ENCODE results near the gene SKIDA1.
"Not testable (repeated sequence)": the region's sequence is repeated elsewhere in the genome, so short reads cannot be mapped to it uniquely, and the experiment has no call there.

The SKIDA1 gene

DNA sequence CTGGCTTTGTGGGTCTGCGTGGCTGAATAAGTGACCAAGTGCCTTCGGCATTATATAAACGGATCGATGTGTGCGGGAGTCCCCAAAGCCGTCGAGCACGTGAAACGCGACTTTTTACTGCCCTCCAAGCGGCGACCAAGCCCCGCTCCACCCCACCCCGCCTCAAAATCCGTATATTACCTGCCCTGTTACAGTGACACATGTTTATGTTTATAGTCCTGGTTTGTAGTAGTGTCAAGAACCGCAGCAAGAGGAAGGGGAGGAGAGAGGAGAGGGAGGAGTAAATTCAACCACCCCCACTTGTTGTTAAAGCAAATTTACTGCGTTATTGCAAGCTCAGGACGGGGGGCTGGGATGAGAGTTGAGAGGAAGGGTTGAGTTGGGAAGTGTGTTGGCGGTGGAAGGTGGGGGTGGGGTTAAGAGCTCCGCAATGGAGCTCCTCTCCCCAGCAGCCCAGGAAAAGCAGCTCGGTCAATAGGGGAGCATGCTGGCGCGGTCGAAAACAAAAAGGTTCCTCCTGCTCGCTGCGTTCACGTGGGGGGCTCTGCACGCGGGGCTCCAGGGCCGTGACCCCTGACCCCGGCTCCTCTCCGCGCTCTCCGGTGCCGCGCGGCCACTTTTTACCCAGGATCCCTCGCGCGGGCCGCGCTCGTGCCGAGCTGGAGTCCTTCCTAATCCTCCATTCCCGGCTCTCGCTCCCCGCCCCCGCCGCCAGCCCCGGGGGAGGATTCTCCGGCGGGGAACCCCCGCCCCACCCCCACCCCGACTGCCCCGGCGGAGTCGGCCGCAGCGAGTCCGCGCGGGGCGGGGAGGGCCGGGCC lies at the start of gene SKIDA1:
Gene SKIDA1, minus strand, starts transcription at position 316 of the 821 bp plus-strand sequence. CDS start 7,860 bp downstream, outside the sequence.
- H3K4me3 ChIP-seq (ENCODE audit: low read depth, low read length), result peak within 1 kb of the TSS; percentile 83
- TF ChIP-seq, protein P1, sequence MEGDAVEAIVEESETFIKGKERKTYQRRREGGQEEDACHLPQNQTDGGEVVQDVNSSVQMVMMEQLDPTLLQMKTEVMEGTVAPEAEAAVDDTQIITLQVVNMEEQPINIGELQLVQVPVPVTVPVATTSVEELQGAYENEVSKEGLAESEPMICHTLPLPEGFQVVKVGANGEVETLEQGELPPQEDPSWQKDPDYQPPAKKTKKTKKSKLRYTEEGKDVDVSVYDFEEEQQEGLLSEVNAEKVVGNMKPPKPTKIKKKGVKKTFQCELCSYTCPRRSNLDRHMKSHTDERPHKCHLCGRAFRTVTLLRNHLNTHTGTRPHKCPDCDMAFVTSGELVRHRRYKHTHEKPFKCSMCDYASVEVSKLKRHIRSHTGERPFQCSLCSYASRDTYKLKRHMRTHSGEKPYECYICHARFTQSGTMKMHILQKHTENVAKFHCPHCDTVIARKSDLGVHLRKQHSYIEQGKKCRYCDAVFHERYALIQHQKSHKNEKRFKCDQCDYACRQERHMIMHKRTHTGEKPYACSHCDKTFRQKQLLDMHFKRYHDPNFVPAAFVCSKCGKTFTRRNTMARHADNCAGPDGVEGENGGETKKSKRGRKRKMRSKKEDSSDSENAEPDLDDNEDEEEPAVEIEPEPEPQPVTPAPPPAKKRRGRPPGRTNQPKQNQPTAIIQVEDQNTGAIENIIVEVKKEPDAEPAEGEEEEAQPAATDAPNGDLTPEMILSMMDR (IDR thresholded peaks at IDR 0.05; ENCODE audit: low read depth, low read length), result no peak
- TF ChIP-seq POLR2A (IDR thresholded peaks at IDR 0.05; ENCODE audit: extremely low read depth, insufficient read length) (peak; percentile 8), MYC (IDR thresholded peaks at IDR 0.05; ENCODE audit: low read depth, low read length) (peak; percentile 41)
- TF ChIP-seq, protein P2, sequence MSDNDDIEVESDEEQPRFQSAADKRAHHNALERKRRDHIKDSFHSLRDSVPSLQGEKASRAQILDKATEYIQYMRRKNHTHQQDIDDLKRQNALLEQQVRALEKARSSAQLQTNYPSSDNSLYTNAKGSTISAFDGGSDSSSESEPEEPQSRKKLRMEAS (IDR thresholded peaks at IDR 0.05; ENCODE audit: low read depth, low read length), result peak; percentile 57
- peak; percentile 88 for DNase-seq (ENCODE audit: low read depth)

DNA sequence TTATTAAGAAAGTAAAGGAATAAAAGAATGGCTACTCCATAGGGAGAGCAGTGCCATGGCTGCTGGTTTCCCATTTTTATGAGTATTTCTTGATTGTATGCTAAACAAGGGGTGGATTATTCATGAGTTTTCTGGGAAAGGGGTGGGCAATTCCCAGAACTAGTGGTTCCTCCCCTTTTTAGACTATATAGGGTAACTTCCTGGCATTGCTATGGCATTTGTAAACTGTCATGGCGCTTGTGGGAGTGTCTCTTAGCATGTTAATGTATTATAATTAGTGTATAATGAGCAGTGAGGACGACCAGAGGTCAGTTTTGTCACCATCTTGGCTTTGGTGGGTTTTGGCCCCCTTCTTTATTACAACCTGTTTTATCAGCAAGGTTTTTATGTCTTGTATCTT lies 49.0 kb upstream of the SKIDA1 start:
- not testable (repeated sequence) for H3K4me3 ChIP-seq (ENCODE audit: low read depth, low read length); DNase-seq (ENCODE audit: low read depth)

DNA sequence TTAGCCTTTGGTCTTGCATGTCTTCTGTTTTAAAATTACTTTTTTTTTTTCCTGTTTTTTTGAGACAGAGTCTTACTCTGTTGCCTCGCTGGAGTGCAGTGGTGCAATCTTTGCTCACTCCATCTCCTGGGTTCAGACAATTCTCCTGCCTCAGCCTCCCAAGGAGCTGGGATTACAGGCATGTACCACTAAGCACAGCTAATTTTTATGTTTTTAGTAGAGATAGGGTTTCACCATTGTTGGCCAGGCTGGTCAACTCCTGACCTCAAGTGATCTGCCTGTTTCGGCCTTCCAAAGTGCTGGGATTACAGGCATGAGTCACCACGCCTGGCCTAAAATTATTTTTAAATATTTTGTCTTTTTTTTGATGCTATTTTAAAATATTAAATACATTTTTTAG lies 47.1 kb upstream of the SKIDA1 start:
- no peak for TF ChIP-seq POLR2A (IDR thresholded peaks at IDR 0.05; ENCODE audit: extremely low read depth, insufficient read length)
- no peak for TF ChIP-seq MYC (IDR thresholded peaks at IDR 0.05; ENCODE audit: low read depth, low read length)
- TF ChIP-seq, protein P2 (IDR thresholded peaks at IDR 0.05; ENCODE audit: low read depth, low read length), result no peak
- TF ChIP-seq, protein P1 (IDR thresholded peaks at IDR 0.05; ENCODE audit: low read depth, low read length), result no peak
- DNase-seq (ENCODE audit: low read depth), result no peak
- no peak overlapping the region for H3K4me3 ChIP-seq (ENCODE audit: low read depth, low read length)

DNA sequence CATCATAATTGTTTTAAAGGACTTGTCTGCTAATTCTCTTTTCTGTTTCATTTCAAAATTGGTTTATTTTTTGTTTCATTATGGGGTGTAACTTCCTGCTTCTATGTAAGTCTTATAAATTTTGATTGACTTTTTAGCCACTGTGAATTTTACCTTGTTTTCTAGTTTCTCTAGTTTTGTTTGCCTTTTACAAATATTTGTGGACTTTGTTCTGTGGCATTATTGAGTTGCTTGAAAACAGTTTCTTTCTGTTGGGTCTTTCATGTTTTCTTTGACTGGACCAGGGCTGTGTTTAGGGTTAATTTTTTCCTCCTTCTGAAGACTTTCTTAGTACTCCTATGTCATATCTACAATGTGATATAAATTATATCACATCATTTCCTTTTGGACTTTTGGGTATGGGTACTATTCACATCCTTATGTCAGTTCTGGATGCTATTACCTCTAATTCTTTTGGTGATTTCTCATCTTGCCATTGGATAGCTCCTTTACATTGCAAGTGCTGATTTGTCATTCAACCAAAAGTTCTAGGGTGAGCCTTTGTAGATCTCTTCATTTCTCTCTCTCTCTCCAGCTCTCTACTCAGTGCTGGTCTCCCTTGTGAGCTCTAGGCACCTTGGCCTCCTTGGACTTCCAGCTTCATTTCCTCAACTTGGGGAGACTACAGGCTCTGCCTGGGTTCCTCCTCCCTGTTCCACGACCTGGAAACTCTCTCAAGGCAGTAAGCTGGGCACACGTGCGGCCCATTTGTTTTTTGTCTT lies 45.5 kb upstream of the SKIDA1 start:
- TF ChIP-seq, protein P2 (IDR thresholded peaks at IDR 0.05; ENCODE audit: low read depth, low read length), result no peak
- TF ChIP-seq, protein P1 (IDR thresholded peaks at IDR 0.05; ENCODE audit: low read depth, low read length), result no peak
- no peak for TF ChIP-seq POLR2A (IDR thresholded peaks at IDR 0.05; ENCODE audit: extremely low read depth, insufficient read length)
- no peak for TF ChIP-seq MYC (IDR thresholded peaks at IDR 0.05; ENCODE audit: low read depth, low read length)
- DNase-seq (ENCODE audit: low read depth), result no peak
- no peak overlapping the region for H3K4me3 ChIP-seq (ENCODE audit: low read depth, low read length)

DNA sequence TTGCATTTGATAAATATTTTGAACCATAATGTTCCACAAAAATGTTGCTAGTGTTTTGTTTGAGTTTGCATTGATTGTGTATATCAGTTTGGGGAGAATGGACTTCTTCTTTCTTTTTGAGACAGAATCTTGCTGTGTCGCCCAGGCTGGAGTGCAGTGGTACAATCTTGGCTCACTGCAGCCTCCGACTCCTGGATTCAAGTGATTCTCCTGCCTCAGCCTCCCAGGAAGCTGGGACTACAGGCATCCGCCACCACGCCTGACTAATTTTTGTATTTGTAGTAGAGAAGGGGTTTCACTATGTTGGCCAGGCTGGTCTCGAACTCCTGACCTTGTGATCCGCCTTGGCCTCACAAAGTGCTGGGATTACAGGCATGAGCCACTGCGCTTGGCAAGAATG lies 33.5 kb upstream of the SKIDA1 start:
- H3K4me3 ChIP-seq (ENCODE audit: low read depth, low read length); DNase-seq (ENCODE audit: low read depth): not testable (repeated sequence)

DNA sequence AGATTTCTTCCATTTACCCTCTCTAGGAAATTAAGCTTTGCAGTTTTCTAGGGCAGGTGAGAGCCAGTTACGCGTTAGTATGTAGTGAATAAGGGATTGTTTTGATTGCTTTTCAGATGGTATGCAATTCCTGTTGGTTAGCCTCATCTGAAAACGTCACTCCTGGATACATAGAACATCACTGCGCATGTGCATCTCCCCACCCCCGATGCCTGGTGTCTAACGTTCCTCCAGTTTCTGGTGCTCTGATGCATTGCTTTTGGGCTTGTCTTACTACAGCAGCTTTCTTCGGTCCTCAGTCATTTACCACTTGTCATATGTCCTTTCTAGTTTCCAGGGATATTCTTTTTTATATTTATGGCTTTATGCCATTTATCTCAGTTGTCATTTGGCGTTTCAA lies 31.0 kb upstream of the SKIDA1 start:
- TF ChIP-seq, protein P1 (IDR thresholded peaks at IDR 0.05; ENCODE audit: low read depth, low read length), result no peak
- TF ChIP-seq POLR2A (IDR thresholded peaks at IDR 0.05; ENCODE audit: extremely low read depth, insufficient read length) (no peak), MYC (IDR thresholded peaks at IDR 0.05; ENCODE audit: low read depth, low read length) (no peak)
- TF ChIP-seq, protein P2 (IDR thresholded peaks at IDR 0.05; ENCODE audit: low read depth, low read length), result no peak
- H3K4me3 ChIP-seq (ENCODE audit: low read depth, low read length), result no peak overlapping the region
- DNase-seq (ENCODE audit: low read depth), result no peak
